ENCODE results near the gene SRC.

The SRC gene

GRCh38 chr20:37446286-37447032 lies 100.5 kb downstream of the SRC start:
- no peak overlapping the region for H3K27ac ChIP-seq
- no peaks in the 10 kb centered on the region for H3K36me3 ChIP-seq
- H3K9me3 ChIP-seq (ENCODE audit: severe bottlenecking) = no peaks in the 10 kb centered on the region
- no peak for TF ChIP-seq CTCF (IDR thresholded peaks at IDR 0.05; ENCODE audit: low read depth, low read length)
- no peak for DNase-seq
- no peak overlapping the region for H3K4me3 ChIP-seq (ENCODE audit: low read depth, low read length)
- no peaks in the 10 kb centered on the region for H3K27me3 ChIP-seq (ENCODE audit: insufficient read depth, low read depth, severe bottlenecking)

- DNase-seq = no peak
- H3K27me3 ChIP-seq (ENCODE audit: insufficient read depth, low read depth, severe bottlenecking) = no peaks in the 10 kb centered on the region
- no peaks in the 10 kb centered on the region for H3K9me3 ChIP-seq (ENCODE audit: severe bottlenecking)
These were observed 101.7 kb downstream of the SRC start for GRCh38 chr20:37447688-37448087.

GRCh38 chr20:37449276-37449675 lies 103.3 kb downstream of the SRC start:
- no peak overlapping the region for H3K27ac ChIP-seq
- H3K4me3 ChIP-seq (ENCODE audit: low read depth, low read length) = no peak overlapping the region
- no peaks in the 10 kb centered on the region for H3K27me3 ChIP-seq (ENCODE audit: insufficient read depth, low read depth, severe bottlenecking)
- no peak for DNase-seq
- H3K9me3 ChIP-seq (ENCODE audit: severe bottlenecking) = no peaks in the 10 kb centered on the region
- TF ChIP-seq CTCF (IDR thresholded peaks at IDR 0.05; ENCODE audit: low read depth, low read length) = no peak
- H3K36me3 ChIP-seq = no peaks in the 10 kb centered on the region

More at GRCh38 chr20:37447688-37448087, 101.7 kb downstream of the SRC start:
- H3K4me3 ChIP-seq (ENCODE audit: low read depth, low read length) = no peak overlapping the region
- no peaks in the 10 kb centered on the region for H3K36me3 ChIP-seq
- no peak overlapping the region for H3K27ac ChIP-seq
- no peak for TF ChIP-seq CTCF (IDR thresholded peaks at IDR 0.05; ENCODE audit: low read depth, low read length)

- TF ChIP-seq CTCF (IDR thresholded peaks at IDR 0.05; ENCODE audit: low read depth, low read length) = no peak
- no peaks in the 10 kb centered on the region for H3K27me3 ChIP-seq (ENCODE audit: insufficient read depth, low read depth, severe bottlenecking)
- no peak for DNase-seq
- no peak overlapping the region for H3K4me3 ChIP-seq (ENCODE audit: low read depth, low read length)
- H3K9me3 ChIP-seq (ENCODE audit: severe bottlenecking) = peaks cover 7% of the 10 kb centered on the region
- no peak overlapping the region for H3K27ac ChIP-seq
- H3K36me3 ChIP-seq = no peaks in the 10 kb centered on the region
These were observed 104.4 kb downstream of the SRC start for GRCh38 chr20:37450344-37450743.

- Histone ChIP-seq H3K27me3 (ENCODE audit: insufficient read depth, low read depth, severe bottlenecking) (no peaks in the 10 kb centered on the region), H3K36me3 (no peaks in the 10 kb centered on the region), H3K4me3 (ENCODE audit: low read depth, low read length) (no peak overlapping the region), H3K27ac (no peak overlapping the region), H3K9me3 (ENCODE audit: severe bottlenecking) (peaks cover 11% of the 10 kb centered on the region)
- DNase-seq = no peak
- no peak for TF ChIP-seq CTCF (IDR thresholded peaks at IDR 0.05; ENCODE audit: low read depth, low read length)
These were observed 105.7 kb downstream of the SRC start for GRCh38 chr20:37451616-37452015.

GRCh38 chr20:37452236-37452635 lies 106.3 kb downstream of the SRC start:
- Histone ChIP-seq H3K36me3 (no peaks in the 10 kb centered on the region), H3K27me3 (ENCODE audit: insufficient read depth, low read depth, severe bottlenecking) (no peaks in the 10 kb centered on the region), H3K9me3 (ENCODE audit: severe bottlenecking) (peaks cover 15% of the 10 kb centered on the region), H3K4me3 (ENCODE audit: low read depth, low read length) (no peak overlapping the region), H3K27ac (no peak overlapping the region)
- TF ChIP-seq CTCF (IDR thresholded peaks at IDR 0.05; ENCODE audit: low read depth, low read length) = no peak
- DNase-seq = no peak

Measured in WERI-Rb-1 (cell line).